Measurements from ENCODE around the gene ADCY2.
A peak's percentile ranks its signal among the peaks of the same experiment; 100 is the strongest.

ADCY2 gene

GRCh38 chr5:7815892-7816534 is 420.1 kb downstream of the ADCY2 start:
- CTCF ChIA-PET: interaction anchor here (0.6 to 3.0 kb wide), 4 partner anchors 8 to 556 kb away, joined by 3 to 11 read pairs (median 6); no protein-coding TSS in a partner anchor
- TF ChIP-seq, protein P1, sequence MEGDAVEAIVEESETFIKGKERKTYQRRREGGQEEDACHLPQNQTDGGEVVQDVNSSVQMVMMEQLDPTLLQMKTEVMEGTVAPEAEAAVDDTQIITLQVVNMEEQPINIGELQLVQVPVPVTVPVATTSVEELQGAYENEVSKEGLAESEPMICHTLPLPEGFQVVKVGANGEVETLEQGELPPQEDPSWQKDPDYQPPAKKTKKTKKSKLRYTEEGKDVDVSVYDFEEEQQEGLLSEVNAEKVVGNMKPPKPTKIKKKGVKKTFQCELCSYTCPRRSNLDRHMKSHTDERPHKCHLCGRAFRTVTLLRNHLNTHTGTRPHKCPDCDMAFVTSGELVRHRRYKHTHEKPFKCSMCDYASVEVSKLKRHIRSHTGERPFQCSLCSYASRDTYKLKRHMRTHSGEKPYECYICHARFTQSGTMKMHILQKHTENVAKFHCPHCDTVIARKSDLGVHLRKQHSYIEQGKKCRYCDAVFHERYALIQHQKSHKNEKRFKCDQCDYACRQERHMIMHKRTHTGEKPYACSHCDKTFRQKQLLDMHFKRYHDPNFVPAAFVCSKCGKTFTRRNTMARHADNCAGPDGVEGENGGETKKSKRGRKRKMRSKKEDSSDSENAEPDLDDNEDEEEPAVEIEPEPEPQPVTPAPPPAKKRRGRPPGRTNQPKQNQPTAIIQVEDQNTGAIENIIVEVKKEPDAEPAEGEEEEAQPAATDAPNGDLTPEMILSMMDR (IDR thresholded peaks at IDR 0.05; ENCODE audit: insufficient read depth, low read length, missing control alignments): peak; percentile 90
- POLR2A ChIA-PET: no interaction called here
- no peak overlapping the region for H3K4me3 ChIP-seq (ENCODE audit: low read depth, low read length)
- no peak for DNase-seq (ENCODE audit: low read depth, low spot score)

- no peak overlapping the region for H3K4me3 ChIP-seq (ENCODE audit: low read depth, low read length)
- ChIA-PET POLR2A (no interaction called here), CTCF (interaction anchor here (0.6 to 1.5 kb wide), 3 partner anchors 10 to 557 kb away, joined by 3 read pairs; no protein-coding TSS in a partner anchor)
- DNase-seq (ENCODE audit: low read depth, low spot score): no peak
- TF ChIP-seq, protein P1 (IDR thresholded peaks at IDR 0.05; ENCODE audit: insufficient read depth, low read length, missing control alignments): no peak
Measured at GRCh38 chr5:7816535-7816901, 420.6 kb downstream of the ADCY2 start.

GRCh38 chr5:7822449-7822848 is 426.5 kb downstream of the ADCY2 start:
- ChIA-PET CTCF (interaction anchor here (3.0 kb wide), 1 partner anchor 8 kb away, joined by 9 read pairs; no protein-coding TSS in a partner anchor), POLR2A (no interaction called here)
- H3K4me3 ChIP-seq (ENCODE audit: low read depth, low read length): no peak overlapping the region
- no peak for DNase-seq (ENCODE audit: low read depth, low spot score)
- TF ChIP-seq, protein P1 (IDR thresholded peaks at IDR 0.05; ENCODE audit: insufficient read depth, low read length, missing control alignments): no peak

DNA sequence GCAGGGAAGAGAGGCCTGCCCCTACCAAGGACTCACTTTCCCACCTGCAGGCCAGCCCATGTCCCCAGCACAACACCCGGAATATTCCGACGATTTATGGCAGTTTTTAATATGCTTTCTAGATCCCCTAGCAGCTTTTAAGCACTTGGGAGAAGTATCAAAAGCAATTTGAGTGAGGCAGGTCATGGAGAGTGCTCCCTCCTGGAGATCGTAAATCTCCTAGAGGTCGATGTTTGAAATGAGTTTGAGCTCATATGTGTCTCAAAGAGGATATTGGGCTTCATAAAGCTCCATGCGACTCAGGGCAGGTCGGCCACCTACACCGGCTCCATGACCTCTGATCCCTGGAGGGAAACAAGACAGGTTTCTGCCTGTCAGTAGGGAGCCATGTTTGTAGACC is 427.7 kb downstream of the ADCY2 start:
- POLR2A ChIA-PET: no interaction called here

GRCh38 chr5:7824995-7825394 is 429.1 kb downstream of the ADCY2 start:
- DNase-seq (ENCODE audit: low read depth, low spot score): no peak
- POLR2A ChIA-PET: no interaction called here
- no peak overlapping the region for H3K4me3 ChIP-seq (ENCODE audit: low read depth, low read length)
- CTCF ChIA-PET: interaction anchor here (1.3 to 3.0 kb wide), 2 partner anchors 10 to 21 kb away, joined by 3 to 9 read pairs; no protein-coding TSS in a partner anchor
- TF ChIP-seq, protein P1 (IDR thresholded peaks at IDR 0.05; ENCODE audit: insufficient read depth, low read length, missing control alignments): no peak

More for the DNA sequence above, 427.7 kb downstream of the ADCY2 start:
- no peak overlapping the region for H3K4me3 ChIP-seq (ENCODE audit: low read depth, low read length)
- TF ChIP-seq, protein P1 (IDR thresholded peaks at IDR 0.05; ENCODE audit: insufficient read depth, low read length, missing control alignments): no peak
- CTCF ChIA-PET: interaction anchor here (1.3 to 3.0 kb wide), 2 partner anchors 9 to 22 kb away, joined by 3 to 9 read pairs; no protein-coding TSS in a partner anchor
- no peak for DNase-seq (ENCODE audit: low read depth, low spot score)

GRCh38 chr5:7825630-7826029 is 429.7 kb downstream of the ADCY2 start:
- POLR2A ChIA-PET: no interaction called here
- CTCF ChIA-PET: no interaction called here
- TF ChIP-seq, protein P1 (IDR thresholded peaks at IDR 0.05; ENCODE audit: insufficient read depth, low read length, missing control alignments): no peak
- no peak overlapping the region for H3K4me3 ChIP-seq (ENCODE audit: low read depth, low read length)
- DNase-seq (ENCODE audit: low read depth, low spot score): no peak

Data from AG04449 (cell line).